PC-9 (cell line): ENCODE data around the gene SH3RF2.

Experiments used
- EZH2 ChIP-seq: fragments of 200-600 bp; sonication (generic); IDR thresholded peaks from 2 replicates; pipeline ENCODE4 v1.8.0; 2017; ENCODE audit warnings: antibody characterized with exemption, low read depth
- TF ChIP-seq, protein P1 (sequence below): fragments of 200-600 bp; sonication (generic); conservative IDR thresholded peaks from 2 replicates; pipeline ENCODE4 v1.6.1; 2017; ENCODE audit warnings: mixed run types, antibody characterized with exemption, mild to moderate bottlenecking, moderate library complexity

DNA sequence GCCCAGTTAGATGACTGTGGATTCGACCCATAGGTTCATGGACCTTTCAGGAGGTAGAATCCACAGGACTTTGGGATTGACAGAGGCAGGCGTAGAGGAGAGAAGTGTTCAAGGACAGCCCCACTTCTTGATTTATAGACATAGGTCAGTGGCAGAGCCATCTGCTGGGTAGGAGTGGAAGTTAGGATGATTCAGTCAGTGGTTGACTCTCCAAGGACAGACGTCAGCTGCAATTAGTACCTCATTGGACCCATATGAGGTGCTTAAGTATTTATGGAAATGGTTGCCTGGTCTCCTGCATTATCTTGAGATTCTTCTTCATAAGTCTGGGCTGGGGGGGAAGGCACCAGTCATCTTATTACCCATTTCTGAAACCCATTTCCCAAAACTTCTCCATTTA lies 70.9 kb downstream of the SH3RF2 start:
- TF ChIP-seq, protein P1, sequence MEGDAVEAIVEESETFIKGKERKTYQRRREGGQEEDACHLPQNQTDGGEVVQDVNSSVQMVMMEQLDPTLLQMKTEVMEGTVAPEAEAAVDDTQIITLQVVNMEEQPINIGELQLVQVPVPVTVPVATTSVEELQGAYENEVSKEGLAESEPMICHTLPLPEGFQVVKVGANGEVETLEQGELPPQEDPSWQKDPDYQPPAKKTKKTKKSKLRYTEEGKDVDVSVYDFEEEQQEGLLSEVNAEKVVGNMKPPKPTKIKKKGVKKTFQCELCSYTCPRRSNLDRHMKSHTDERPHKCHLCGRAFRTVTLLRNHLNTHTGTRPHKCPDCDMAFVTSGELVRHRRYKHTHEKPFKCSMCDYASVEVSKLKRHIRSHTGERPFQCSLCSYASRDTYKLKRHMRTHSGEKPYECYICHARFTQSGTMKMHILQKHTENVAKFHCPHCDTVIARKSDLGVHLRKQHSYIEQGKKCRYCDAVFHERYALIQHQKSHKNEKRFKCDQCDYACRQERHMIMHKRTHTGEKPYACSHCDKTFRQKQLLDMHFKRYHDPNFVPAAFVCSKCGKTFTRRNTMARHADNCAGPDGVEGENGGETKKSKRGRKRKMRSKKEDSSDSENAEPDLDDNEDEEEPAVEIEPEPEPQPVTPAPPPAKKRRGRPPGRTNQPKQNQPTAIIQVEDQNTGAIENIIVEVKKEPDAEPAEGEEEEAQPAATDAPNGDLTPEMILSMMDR: no peak
- TF ChIP-seq EZH2: no peak
